K562 (cell line): ENCODE measurements around the gene MLIP.

Source experiments
- TBP ChIP-seq: optimal IDR thresholded peaks from 2 replicates; pipeline ENCODE3; 2011; ENCODE audit warnings: low read depth, low read length, improper control_type of control experiment
- TF ChIP-seq, protein P1 (sequence below): fragments of 450-650 bp; formaldehyde crosslinking; IDR thresholded peaks from 2 replicates; pipeline ENCODE4 v1.4.0; 2020; ENCODE audit warnings: mild to moderate bottlenecking

DNA sequence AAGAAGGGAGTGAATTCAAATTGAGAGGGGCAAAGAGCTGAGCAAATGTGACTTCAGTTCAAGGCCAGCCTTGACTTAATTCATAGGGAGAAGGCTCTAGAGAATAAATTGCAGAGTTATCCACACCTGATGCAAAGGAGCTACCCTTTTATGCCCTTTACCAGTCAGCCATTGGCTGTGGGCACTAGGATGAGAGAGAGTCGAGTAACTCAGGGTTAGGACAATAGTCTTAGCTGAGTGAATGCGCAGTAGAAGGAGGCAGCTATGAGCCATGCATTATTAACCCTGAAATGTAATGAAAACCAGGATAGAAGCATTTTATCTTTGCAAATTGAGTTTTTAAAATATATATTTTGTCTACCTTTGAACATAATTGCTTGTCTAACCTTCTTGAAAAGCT, 134.0 kb downstream of the MLIP start:
- TF ChIP-seq, protein P1, sequence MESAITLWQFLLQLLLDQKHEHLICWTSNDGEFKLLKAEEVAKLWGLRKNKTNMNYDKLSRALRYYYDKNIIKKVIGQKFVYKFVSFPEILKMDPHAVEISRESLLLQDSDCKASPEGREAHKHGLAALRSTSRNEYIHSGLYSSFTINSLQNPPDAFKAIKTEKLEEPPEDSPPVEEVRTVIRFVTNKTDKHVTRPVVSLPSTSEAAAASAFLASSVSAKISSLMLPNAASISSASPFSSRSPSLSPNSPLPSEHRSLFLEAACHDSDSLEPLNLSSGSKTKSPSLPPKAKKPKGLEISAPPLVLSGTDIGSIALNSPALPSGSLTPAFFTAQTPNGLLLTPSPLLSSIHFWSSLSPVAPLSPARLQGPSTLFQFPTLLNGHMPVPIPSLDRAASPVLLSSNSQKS (CRISPR knock-in tag) = no peak
- TF ChIP-seq TBP = no peak
